ENCODE results near the gene KLF5.

KLF5 gene

GRCh38 chr13:73054712-73055111 is 4.1 kb upstream of the KLF5 start:
- no peak for ATAC-seq (ENCODE audit: low read depth)
- no peak for DNase-seq (ENCODE audit: low spot score in 2 of 2)
- Mint-ChIP-seq H3K4me1 (peaks cover 9% of the 10 kb centered on the region), H3K9me3 (no peaks in the 10 kb centered on the region), H3K27ac (no peak overlapping the region), H3K4me3 (no peak overlapping the region), H3K27me3 (peaks cover 16% of the 10 kb centered on the region), H3K36me3 (no peaks in the 10 kb centered on the region)

GRCh38 chr13:73055813-73056564 is 2.8 kb upstream of the KLF5 start:
- H3K36me3 Mint-ChIP-seq: no peaks in the 10 kb centered on the region
- H3K4me1 Mint-ChIP-seq: peaks cover 9% of the 10 kb centered on the region
- H3K27me3 Mint-ChIP-seq: peaks cover 16% of the 10 kb centered on the region
- H3K4me3 Mint-ChIP-seq: no peak overlapping the region
- DNase-seq (ENCODE audit: low spot score in 2 of 2): no peak
- ATAC-seq (ENCODE audit: low read depth): no peak
- H3K9me3 Mint-ChIP-seq: no peaks in the 10 kb centered on the region
- no peak overlapping the region for H3K27ac Mint-ChIP-seq

- H3K36me3 Mint-ChIP-seq: no peaks in the 10 kb centered on the region
- ATAC-seq (ENCODE audit: low read depth) (no peak), DNase-seq (ENCODE audit: low spot score in 2 of 2) (no peak)
- H3K9me3 Mint-ChIP-seq: no peaks in the 10 kb centered on the region
- peaks cover 9% of the 10 kb centered on the region for H3K4me1 Mint-ChIP-seq
- H3K4me3 Mint-ChIP-seq: no peak overlapping the region
- no peak overlapping the region for H3K27ac Mint-ChIP-seq
- peaks cover 16% of the 10 kb centered on the region for H3K27me3 Mint-ChIP-seq
Observed at GRCh38 chr13:73056565-73056962, 2.2 kb upstream of the KLF5 start.

- peaks cover 16% of the 10 kb centered on the region for H3K27me3 Mint-ChIP-seq
- no peak overlapping the region for H3K4me3 Mint-ChIP-seq
- DNase-seq (ENCODE audit: low spot score in 2 of 2) (no peak), ATAC-seq (ENCODE audit: low read depth) (no peak)
- no peaks in the 10 kb centered on the region for H3K36me3 Mint-ChIP-seq
- no peaks in the 10 kb centered on the region for H3K9me3 Mint-ChIP-seq
- peaks cover 9% of the 10 kb centered on the region for H3K4me1 Mint-ChIP-seq
- H3K27ac Mint-ChIP-seq: no peak overlapping the region
Observed at GRCh38 chr13:73057284-73058063, 1.3 kb upstream of the KLF5 start.

- H3K27ac Mint-ChIP-seq: no peak overlapping the region
- H3K9me3 Mint-ChIP-seq: no peaks in the 10 kb centered on the region
- peaks cover 16% of the 10 kb centered on the region for H3K27me3 Mint-ChIP-seq
Observed at GRCh38 chr13:73058064-73058313, 816 bp upstream of the KLF5 start.

GRCh38 chr13:73058432-73058735 is 421 bp upstream of the KLF5 start:
- DNase-seq (ENCODE audit: low spot score in 2 of 2) (no peak), ATAC-seq (ENCODE audit: low read depth) (peak; percentile 7)
- Mint-ChIP-seq H3K9me3 (no peaks in the 10 kb centered on the region), H3K27ac (peak overlapping the region; percentile 70), H3K27me3 (peaks cover 16% of the 10 kb centered on the region), H3K36me3 (no peaks in the 10 kb centered on the region), H3K4me3 (peak overlapping the region; percentile 80), H3K4me1 (peaks cover 9% of the 10 kb centered on the region)

More at GRCh38 chr13:73058064-73058313, 816 bp upstream of the KLF5 start:
- peak overlapping the region; percentile 80 for H3K4me3 Mint-ChIP-seq
- DNase-seq (ENCODE audit: low spot score in 2 of 2) (no peak), ATAC-seq (ENCODE audit: low read depth) (no peak)
- H3K36me3 Mint-ChIP-seq: no peaks in the 10 kb centered on the region
- H3K4me1 Mint-ChIP-seq: peaks cover 9% of the 10 kb centered on the region

GRCh38 chr13:73059460-73060250 is 850 bp downstream of the KLF5 start:
- Mint-ChIP-seq H3K27ac (no peak overlapping the region), H3K9me3 (no peaks in the 10 kb centered on the region), H3K27me3 (peaks cover 13% of the 10 kb centered on the region), H3K4me1 (peaks cover 9% of the 10 kb centered on the region), H3K4me3 (peak overlapping the region; percentile 72), H3K36me3 (no peaks in the 10 kb centered on the region)
- ATAC-seq (ENCODE audit: low read depth) (peak; percentile 14), DNase-seq (ENCODE audit: low spot score in 2 of 2) (peak in 1 of 2 donors; percentile 17)

GRCh38 chr13:73060251-73061160 is 1.7 kb downstream of the KLF5 start:
- no peak for ATAC-seq (ENCODE audit: low read depth)
- DNase-seq (ENCODE audit: low spot score in 2 of 2): no peak
- Mint-ChIP-seq H3K4me1 (peaks cover 9% of the 10 kb centered on the region), H3K4me3 (peak overlapping the region; percentile 72), H3K27ac (no peak overlapping the region), H3K27me3 (peaks cover 11% of the 10 kb centered on the region), H3K9me3 (no peaks in the 10 kb centered on the region), H3K36me3 (no peaks in the 10 kb centered on the region)

GRCh38 chr13:73061473-73061872 is 2.7 kb downstream of the KLF5 start:
- no peaks in the 10 kb centered on the region for H3K36me3 Mint-ChIP-seq
- H3K27ac Mint-ChIP-seq: no peak overlapping the region
- H3K4me3 Mint-ChIP-seq: no peak overlapping the region
- peaks cover 6% of the 10 kb centered on the region for H3K27me3 Mint-ChIP-seq
- DNase-seq (ENCODE audit: low spot score in 2 of 2): no peak
- H3K9me3 Mint-ChIP-seq: no peaks in the 10 kb centered on the region
- ATAC-seq (ENCODE audit: low read depth): no peak
- H3K4me1 Mint-ChIP-seq: peaks cover 9% of the 10 kb centered on the region

- Mint-ChIP-seq H3K27ac (no peak overlapping the region), H3K4me1 (peaks cover 9% of the 10 kb centered on the region), H3K27me3 (peaks cover 6% of the 10 kb centered on the region), H3K4me3 (no peak overlapping the region), H3K36me3 (no peaks in the 10 kb centered on the region), H3K9me3 (no peaks in the 10 kb centered on the region)
- no peak for DNase-seq (ENCODE audit: low spot score in 2 of 2)
- ATAC-seq (ENCODE audit: low read depth): no peak
Observed at GRCh38 chr13:73061876-73062275, 3.1 kb downstream of the KLF5 start.

GRCh38 chr13:73062468-73062867 is 3.7 kb downstream of the KLF5 start:
- H3K27ac Mint-ChIP-seq: no peak overlapping the region
- H3K36me3 Mint-ChIP-seq: no peaks in the 10 kb centered on the region
- peaks cover 9% of the 10 kb centered on the region for H3K4me1 Mint-ChIP-seq
- no peak for DNase-seq (ENCODE audit: low spot score in 2 of 2)
- H3K27me3 Mint-ChIP-seq: peaks cover 6% of the 10 kb centered on the region
- ATAC-seq (ENCODE audit: low read depth): no peak
- H3K4me3 Mint-ChIP-seq: no peak overlapping the region
- H3K9me3 Mint-ChIP-seq: no peaks in the 10 kb centered on the region

- no peak for ATAC-seq (ENCODE audit: low read depth)
Observed at GRCh38 chr13:73063166-73063565, 4.4 kb downstream of the KLF5 start.

GRCh38 chr13:73065036-73065435 is 6.2 kb downstream of the KLF5 start:
- Mint-ChIP-seq H3K36me3 (no peaks in the 10 kb centered on the region), H3K4me1 (no peaks in the 10 kb centered on the region), H3K27me3 (no peaks in the 10 kb centered on the region), H3K4me3 (no peak overlapping the region), H3K27ac (no peak overlapping the region), H3K9me3 (no peaks in the 10 kb centered on the region)
- DNase-seq (ENCODE audit: low spot score in 2 of 2) (no peak), ATAC-seq (ENCODE audit: low read depth) (no peak)

More at GRCh38 chr13:73063166-73063565, 4.4 kb downstream of the KLF5 start:
- Mint-ChIP-seq H3K36me3 (no peaks in the 10 kb centered on the region), H3K4me1 (peaks cover 8% of the 10 kb centered on the region), H3K27ac (no peak overlapping the region), H3K9me3 (no peaks in the 10 kb centered on the region), H3K4me3 (no peak overlapping the region), H3K27me3 (peaks cover 6% of the 10 kb centered on the region)
- no peak for DNase-seq (ENCODE audit: low spot score in 2 of 2)

Measured in memory B cell (primary cell).